ENCODE results near the gene TMEM31.
A peak's percentile ranks its signal among the peaks of the same experiment; 100 is the strongest.

The TMEM31 gene

DNA sequence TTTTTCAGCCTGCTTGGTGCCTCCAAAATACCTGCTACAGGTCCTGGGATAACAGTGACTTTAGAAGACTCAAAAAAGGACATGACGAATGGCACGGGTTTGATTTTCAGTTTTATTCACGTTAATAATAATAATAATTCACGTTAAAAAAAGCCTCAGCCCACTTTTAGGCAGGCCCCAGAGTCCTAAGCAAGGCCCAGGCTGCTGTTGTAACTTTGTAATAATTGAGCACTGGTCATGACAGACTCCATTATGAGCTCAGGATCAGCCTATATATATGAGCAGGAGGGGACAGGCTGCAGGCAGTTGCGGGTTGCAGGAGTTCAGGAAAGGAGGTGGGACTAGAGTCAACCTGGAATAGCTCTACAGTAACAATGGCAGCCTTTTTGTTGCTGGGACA is at the start of gene TMEM31:
Gene TMEM31, plus strand, starts transcription at position 301 of the 400 bp plus-strand sequence. CDS start 1,350 bp downstream, outside the sequence.
- DNase-seq, result no peak

GRCh38 chrX:103663981-103664762 is 46.5 kb upstream of the TMEM31 start:
- no peak for DNase-seq

DNA sequence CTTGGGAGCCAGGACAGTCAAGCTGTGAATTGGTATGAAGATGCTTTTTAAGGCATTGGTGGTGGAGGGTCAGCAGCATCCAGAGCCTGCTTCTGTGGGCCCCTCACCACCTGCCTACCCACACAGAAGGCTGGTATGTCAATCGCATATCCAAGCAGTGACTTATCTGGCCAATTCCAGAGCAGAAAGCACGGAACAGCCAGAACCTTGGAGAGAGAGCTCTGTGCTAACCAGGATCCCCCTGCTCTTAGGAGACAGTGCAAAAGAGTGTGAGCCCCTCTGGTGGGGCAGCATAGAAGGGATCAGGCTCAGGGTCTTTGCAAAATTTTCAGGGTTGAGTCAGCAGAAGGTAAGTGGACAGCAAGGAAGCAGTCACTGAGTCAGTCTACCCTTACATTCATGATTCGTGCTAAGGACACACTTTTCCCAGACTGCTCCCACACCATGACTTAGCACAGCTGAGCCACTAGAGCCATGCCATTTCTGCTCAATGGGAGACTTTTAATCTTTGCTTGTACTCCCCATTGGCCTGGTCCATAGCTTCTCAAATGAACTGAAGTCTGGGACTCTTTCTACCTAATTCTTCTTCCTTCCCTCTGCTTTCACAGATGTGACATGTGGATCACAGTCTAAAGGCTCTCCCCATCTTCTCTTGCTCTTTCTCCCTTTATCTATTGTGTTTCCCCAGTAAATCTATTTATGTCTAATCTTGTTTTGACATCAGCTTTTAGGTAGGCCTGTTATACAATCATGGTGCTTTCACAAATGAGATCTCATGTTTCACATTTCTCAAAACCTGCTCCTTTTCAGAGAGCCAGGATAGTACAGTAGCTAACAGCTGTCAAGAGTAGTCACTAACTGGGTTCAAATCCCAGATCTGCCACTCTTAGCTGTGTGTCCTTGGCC is 44.3 kb upstream of the TMEM31 start:
- no peak for DNase-seq

DNA sequence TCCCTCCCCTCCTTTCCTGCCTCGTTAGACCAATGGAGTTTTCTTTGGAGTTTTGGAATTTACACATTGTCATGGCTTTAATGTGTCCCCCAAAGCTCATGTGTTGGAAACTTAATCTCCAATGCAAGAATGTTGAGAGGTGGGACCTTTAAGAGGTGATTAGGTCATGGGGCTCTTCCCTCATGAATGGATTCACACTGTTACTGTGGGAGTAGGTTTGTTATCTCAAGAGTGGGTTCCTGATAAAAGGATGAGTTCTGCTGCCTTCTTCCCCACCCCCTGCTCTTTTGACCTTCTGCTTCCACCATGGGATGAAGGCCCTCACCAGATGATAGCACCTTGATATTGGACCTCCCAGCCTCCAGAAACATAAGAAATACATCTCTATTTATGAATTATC is 41.0 kb upstream of the TMEM31 start:
- DNase-seq, result no peak

- no peak for DNase-seq
Measured at GRCh38 chrX:103674531-103675454, 35.9 kb upstream of the TMEM31 start.

DNA sequence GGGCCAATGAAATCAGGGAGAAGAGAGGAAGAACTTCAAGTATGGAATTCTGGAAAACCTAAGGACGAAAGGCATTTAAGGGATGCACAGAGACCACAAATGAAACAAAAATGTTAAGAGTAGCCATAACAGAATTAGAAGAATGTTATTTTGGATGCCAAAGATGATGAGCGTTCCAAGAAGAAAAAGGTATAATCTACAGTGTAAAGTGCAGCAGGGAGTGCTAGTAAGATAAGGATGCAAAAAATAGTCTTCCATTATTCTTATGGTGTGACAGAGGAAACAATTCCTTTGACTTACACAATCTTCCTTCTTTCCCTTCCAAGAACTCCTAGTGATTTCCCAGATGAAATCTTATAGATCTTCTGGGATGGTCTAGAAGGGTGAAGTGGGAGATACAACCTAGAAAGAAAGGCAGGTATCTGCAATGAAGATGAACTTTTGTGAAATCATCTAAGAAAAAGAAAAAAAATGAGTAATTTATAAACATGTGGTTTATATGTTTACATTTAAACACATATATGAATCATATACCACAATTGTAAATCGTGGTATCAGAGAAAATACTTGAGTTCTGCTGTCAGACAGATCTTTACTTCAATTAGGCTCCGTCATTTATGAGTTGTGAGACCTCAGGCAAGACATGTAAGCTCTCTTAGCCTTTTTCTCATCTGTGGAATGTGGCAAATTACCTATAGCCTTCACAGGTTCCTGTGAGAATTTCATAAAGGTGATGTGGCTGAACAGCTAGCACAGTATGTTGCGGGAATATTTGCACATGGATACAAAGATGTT is 32.3 kb upstream of the TMEM31 start:
- no peak for DNase-seq

DNA sequence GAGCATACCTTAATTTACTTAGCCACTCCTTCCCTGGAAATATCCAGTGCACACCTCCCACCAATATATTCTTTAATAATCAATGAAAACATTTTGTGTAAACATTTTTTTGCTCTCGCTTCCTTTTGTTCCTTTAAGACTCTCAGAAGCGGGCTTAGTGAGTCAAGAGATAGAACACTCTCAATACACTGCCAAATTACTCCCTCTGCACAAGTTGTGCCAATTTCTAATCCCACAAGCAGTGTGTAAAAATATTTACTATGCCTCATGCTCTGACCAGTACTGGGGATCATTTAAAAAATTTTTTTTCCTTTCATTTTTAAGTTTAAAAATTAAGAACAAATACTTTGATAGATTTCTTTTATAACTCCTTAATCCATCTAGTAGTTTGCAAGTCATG is 29.3 kb upstream of the TMEM31 start:
- no peak for DNase-seq

- no peak for DNase-seq
Measured at GRCh38 chrX:103685396-103685795, 25.3 kb upstream of the TMEM31 start.

DNA sequence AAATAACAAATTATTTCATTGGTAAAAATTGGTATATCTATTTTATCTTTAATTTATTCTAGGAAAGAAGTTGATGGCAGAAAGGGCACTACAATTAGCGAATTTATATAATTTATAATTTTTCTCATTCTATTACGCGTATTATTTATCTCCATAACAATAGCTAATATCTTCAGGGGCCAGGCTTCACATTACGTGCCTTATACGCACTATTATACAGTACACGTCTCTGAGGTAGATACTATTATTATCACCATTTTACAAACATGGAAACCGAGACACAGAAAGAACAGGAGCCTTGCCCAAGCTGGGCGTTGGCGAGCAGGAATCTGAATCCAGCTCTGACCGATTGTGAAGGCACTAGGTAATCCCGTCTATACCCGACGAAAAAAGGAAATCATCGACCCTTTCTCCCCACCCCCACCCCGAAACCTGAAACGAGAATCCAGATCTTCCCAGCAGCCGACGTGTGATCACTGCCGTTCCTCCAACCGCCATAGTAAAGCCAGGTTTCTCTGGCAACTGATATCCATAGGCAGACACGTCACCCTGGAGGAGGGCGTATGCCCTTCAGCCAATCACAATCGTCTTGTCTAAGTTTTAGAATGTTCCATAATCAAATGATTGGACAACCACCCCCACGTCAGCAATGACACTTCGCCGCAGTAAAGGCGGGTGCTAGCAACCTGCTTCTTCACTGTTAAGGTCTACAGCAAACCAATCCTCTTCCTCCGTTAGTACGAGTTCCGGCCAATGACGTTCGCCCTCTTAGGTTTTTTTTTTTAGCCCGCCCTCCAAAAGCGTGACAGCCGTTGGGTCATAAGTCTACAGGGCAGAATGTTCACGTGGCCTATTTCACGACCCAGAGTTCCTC is 24.3 kb upstream of the TMEM31 start, which contains the start of gene MORF4L2:
Gene MORF4L2, minus strand, starts transcription at position 501 of the 874 bp plus-strand sequence. CDS start 9,672 bp downstream, outside the sequence.
- DNase-seq, result peak; percentile 91

- peak; percentile 34 for DNase-seq
Measured at GRCh38 chrX:103687073-103687695, 23.5 kb upstream of the TMEM31 start.

GRCh38 chrX:103687696-103688201 is 23.0 kb upstream of the TMEM31 start:
- peak; percentile 6 for DNase-seq

- no peak for DNase-seq
Measured at GRCh38 chrX:103688946-103689345, 21.8 kb upstream of the TMEM31 start.

DNA sequence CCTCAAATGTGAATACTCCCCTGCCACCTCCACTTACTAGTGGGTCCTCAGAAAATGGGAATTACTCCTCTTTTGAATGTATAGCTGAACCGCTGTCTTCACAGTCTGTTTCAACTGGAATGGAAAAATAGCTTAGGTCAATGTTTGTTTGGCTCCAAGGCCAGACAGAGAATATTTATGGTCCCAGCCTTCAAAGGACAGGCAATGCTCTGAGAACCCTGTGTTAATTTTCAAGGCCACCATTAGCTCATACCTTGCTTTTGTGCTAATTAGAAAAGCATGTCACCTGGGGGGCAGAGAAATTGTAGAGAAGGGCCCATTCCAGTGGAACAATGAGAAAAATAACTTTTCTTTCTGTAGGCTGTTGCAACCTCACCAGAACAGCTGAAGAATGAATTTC is 19.6 kb upstream of the TMEM31 start:
- no peak for DNase-seq

GRCh38 chrX:103697687-103698086 is 13.0 kb upstream of the TMEM31 start:
- no peak for DNase-seq

GRCh38 chrX:103699243-103699642 is 11.5 kb upstream of the TMEM31 start:
- DNase-seq, result no peak

DNA sequence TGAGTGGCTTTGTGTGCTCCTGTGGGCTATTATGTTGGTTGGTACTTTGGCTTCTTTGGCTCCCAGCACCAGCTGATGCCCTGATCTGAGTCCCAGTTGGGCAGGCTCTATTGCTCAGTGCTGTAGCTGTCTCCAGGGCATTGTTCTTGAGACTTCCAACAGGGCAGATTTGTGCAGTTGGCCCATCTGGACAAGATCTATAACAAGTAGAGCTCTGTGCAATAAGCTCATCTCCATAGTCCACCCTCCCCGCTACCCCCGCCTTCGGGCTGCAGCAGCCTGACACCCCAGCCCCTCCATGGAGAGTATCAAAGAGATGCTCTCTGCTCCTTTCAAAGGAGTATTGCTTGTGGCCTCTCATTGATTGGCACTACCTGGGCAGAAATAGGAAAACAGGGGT is 5.8 kb upstream of the TMEM31 start:
- DNase-seq, result no peak

DNA sequence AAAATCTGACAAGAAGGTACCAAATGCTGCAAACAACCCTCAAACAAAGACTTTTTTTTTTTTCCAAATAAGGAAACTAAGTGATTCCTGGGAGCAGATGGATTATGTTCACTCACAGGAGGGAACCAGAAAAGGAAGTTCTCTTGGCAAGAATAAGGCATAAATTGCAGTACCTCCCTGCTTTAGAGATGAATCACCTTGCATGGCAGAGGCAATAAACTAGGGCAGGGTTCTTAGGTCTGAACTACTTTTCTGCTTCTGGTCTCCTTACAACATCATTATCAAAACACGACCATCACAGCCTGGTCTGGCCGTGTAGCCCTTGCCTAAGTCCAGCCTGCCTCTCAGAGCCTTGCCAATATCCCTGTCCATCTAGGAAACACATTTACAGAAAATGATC is 6.3 kb downstream of the TMEM31 start:
- DNase-seq, result no peak

GRCh38 chrX:103718120-103718519 is 7.4 kb downstream of the TMEM31 start:
- DNase-seq, result no peak

GRCh38 chrX:103722505-103722904 is 11.8 kb downstream of the TMEM31 start:
- no peak for DNase-seq

DNA sequence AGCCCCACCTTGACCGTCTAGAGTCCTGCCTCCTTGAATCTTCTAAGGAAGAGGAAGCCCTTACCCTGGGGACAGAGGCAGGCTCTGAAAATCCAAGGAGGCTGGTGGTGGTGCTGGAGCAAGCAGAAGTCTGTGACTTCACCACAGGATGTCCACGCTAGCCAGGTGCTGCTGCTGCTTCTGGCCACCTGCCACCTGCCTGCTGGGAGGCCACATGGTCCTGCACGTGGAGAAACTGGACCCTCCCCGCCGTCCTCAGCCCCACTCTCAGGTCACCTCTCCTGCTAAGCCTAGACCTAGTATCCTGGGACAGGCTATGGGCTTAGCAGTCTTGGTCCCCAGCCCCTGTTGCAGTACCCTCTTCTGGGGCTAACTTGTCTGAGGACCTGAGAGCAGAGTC is 15.8 kb downstream of the TMEM31 start:
- DNase-seq, result no peak
